SK-N-SH (cell line): ENCODE results near the gene TMEM259. TPM values are rescaled to one million over a fixed set of nuclear protein-coding genes. Genes with fewer than 3 reads are reported as not detected.

Source experiments
- CTCF ChIA-PET: fragments of 300-600, 350-600 bp; formaldehyde crosslinking; extraction: SDS; loops from one replicate; lab custom pipeline; 2021; lab: Yijun Ruan, JAX
- POLR2A ChIA-PET: fragments of 350-600 bp; sonication (Branson Sonifier 250); formaldehyde crosslinking; extraction: SDS; loops from one replicate; lab custom pipeline; 2020; ENCODE audit warnings: antibody characterized with exemption, inconsistent platforms; lab: Yijun Ruan, JAX
- DNase-seq: peaks from one replicate; pipeline ENCODE4 v3.0.0; 2012
- H2AFZ ChIP-seq: fragments of 200-600 bp; sonication (generic); 2 replicates; pipeline ENCODE4 v1.8.1; 2016; ENCODE audit warnings: antibody characterized with exemption, mild to moderate bottlenecking, low read depth
- H3F3A ChIP-seq: fragments of 200-600 bp; sonication (generic); replicated peaks from 2 replicates; pipeline ENCODE3; 2016; ENCODE audit warnings: antibody characterized with exemption, mild to moderate bottlenecking; ENCODE audit not compliant: insufficient read depth
- H3K27ac ChIP-seq, 2 experiments: fragments of 200-500 bp in 1 of 2; fragments of 200-600 bp in 1 of 2; sonication (Bioruptor generic) in 1 of 2; sonication (generic), shearing (Covaris generic) in 1 of 2; 2 replicates each; pipeline versions ENCODE4 v1.5.1 to v1.6.1; 2014 to 2016; ENCODE audit warnings: low read depth in 2 of 2, inconsistent platforms in 1 of 2, low read length in 1 of 2, mild to moderate bottlenecking in 1 of 2, mixed read lengths in 1 of 2
- H3K27me3 ChIP-seq: fragments of 200-600 bp; sonication (generic), shearing (Covaris generic); 2 replicates; pipeline ENCODE4 v1.6.1; 2016; ENCODE audit warnings: mixed run types; ENCODE audit not compliant: insufficient read depth
- H3K36me3 ChIP-seq, 2 experiments: fragments of 200-500 bp in 1 of 2; fragments of 200-600 bp in 1 of 2; sonication (Bioruptor generic) in 1 of 2; sonication (generic) in 1 of 2; replicated peaks in 1 of 2; 2 replicates each; pipeline versions ENCODE3 to v1.5.1; 2014 to 2016; ENCODE audit warnings: low read length in 1 of 2, mild to moderate bottlenecking in 1 of 2; ENCODE audit not compliant: insufficient read depth in 2 of 2, control insufficient read depth in 1 of 2
- H3K4me1 ChIP-seq, 2 experiments: fragments of 200-500 bp in 1 of 2; fragments of 200-600 bp in 1 of 2; sonication (Bioruptor generic) in 1 of 2; sonication (generic), shearing (Covaris generic) in 1 of 2; 2 replicates each; pipeline versions ENCODE4 v1.5.1 to v1.6.1; 2014 to 2016; ENCODE audit warnings: low read depth in 1 of 2, low read length in 1 of 2, mixed run types in 1 of 2; ENCODE audit not compliant: insufficient read depth in 2 of 2, control insufficient read depth in 1 of 2
- H3K4me2 ChIP-seq: fragments of 200-600 bp; sonication (generic), shearing (Covaris generic); 2 replicates; pipeline ENCODE4 v1.6.1; 2017; ENCODE audit warnings: mixed run types
- H3K4me3 ChIP-seq, 2 experiments: fragments of 200-500 bp in 1 of 2; fragments of 200-600 bp in 1 of 2; sonication (Bioruptor generic) in 1 of 2; sonication (generic), shearing (Covaris generic) in 1 of 2; 2 replicates each; pipeline versions ENCODE4 v1.5.1 to v1.8.1; 2014 to 2016; ENCODE audit warnings: low read depth in 2 of 2, inconsistent platforms in 1 of 2, low read length in 1 of 2, mild to moderate bottlenecking in 1 of 2, mixed read lengths in 1 of 2, moderate library complexity in 1 of 2
- H3K79me2 ChIP-seq: fragments of 200-600 bp; sonication (generic); 2 replicates; pipeline ENCODE4 v1.8.1; 2017; ENCODE audit warnings: mild to moderate bottlenecking; ENCODE audit not compliant: insufficient read depth
- H3K9ac ChIP-seq: fragments of 200-600 bp; sonication (generic); 2 replicates; pipeline ENCODE4 v1.6.1; 2017; ENCODE audit warnings: mixed run types
- H3K9me2 ChIP-seq: fragments of 200-600 bp; sonication (generic); 2 replicates; pipeline ENCODE4 v1.6.1; 2017; ENCODE audit warnings: mixed run types
- H3K9me3 ChIP-seq: fragments of 200-600 bp; sonication (generic); 2 replicates; pipeline ENCODE4 v1.6.1; 2017; ENCODE audit warnings: mixed run types, mild to moderate bottlenecking, moderate library complexity
- H4K20me1 ChIP-seq: fragments of 200-600 bp; sonication (generic); 2 replicates; pipeline ENCODE4 v1.6.1; 2017; ENCODE audit warnings: mild to moderate bottlenecking, mixed run types; ENCODE audit not compliant: insufficient read depth
- EZH2phosphoT487 ChIP-seq: fragments of 200-600 bp; sonication (generic); IDR thresholded peaks from 2 replicates; pipeline ENCODE4 v1.6.1; 2017; ENCODE audit warnings: low read depth, mixed run types, mild to moderate bottlenecking, antibody characterized with exemption, moderate library complexity, borderline replicate concordance
- JUND ChIP-seq: IDR thresholded peaks from 2 replicates; pipeline ENCODE4 v1.4.0; 2012
- MEF2A ChIP-seq: IDR thresholded peaks from 2 replicates; pipeline ENCODE4 v1.4.0; 2012; ENCODE audit warnings: low read depth, borderline replicate concordance
- NRF1 ChIP-seq: IDR thresholded peaks from 2 replicates; pipeline ENCODE4 v1.6.1; 2012; ENCODE audit warnings: low read depth, mild to moderate bottlenecking, low read length
- PBX3 ChIP-seq: IDR thresholded peaks from 2 replicates; pipeline ENCODE4; 2012
- RAD21 ChIP-seq: IDR thresholded peaks from 2 replicates; pipeline ENCODE4 v1.6.1; 2012; ENCODE audit warnings: mild to moderate bottlenecking, low read length
- RFX5 ChIP-seq: IDR thresholded peaks from 2 replicates; pipeline ENCODE4 v1.6.1; 2012; ENCODE audit warnings: mild to moderate bottlenecking, improper control_type of control experiment, low read length
- RXRA ChIP-seq: IDR thresholded peaks from 2 replicates; pipeline ENCODE4 v1.4.0; 2012; ENCODE audit warnings: low read depth, mild to moderate bottlenecking, borderline replicate concordance
- SMC3 ChIP-seq: IDR thresholded peaks from 2 replicates; pipeline ENCODE4 v1.6.1; 2012; ENCODE audit warnings: low read depth, low read length, improper control_type of control experiment
- TAF1 ChIP-seq: IDR thresholded peaks from 2 replicates; pipeline ENCODE4 v1.6.1; 2012; ENCODE audit warnings: low read depth, mild to moderate bottlenecking, low read length, moderate library complexity, borderline replicate concordance
- TCF12 ChIP-seq: IDR thresholded peaks from 2 replicates; pipeline ENCODE4 v1.4.0; 2012
- USF2 ChIP-seq: fragments of 150-350 bp; IDR thresholded peaks from 2 replicates; pipeline ENCODE4 v1.6.1; 2017; ENCODE audit warnings: antibody characterized with exemption, low read length, low read depth, borderline replicate concordance
- YY1 ChIP-seq: IDR thresholded peaks from 2 replicates; pipeline ENCODE4 v1.4.0; 2012; ENCODE audit warnings: low read depth, mild to moderate bottlenecking
- WGBS: methylation state at CpG from one replicate; pipeline ENCODE4 v1.1.6; 2017; ENCODE audit warnings: low lambda C conversion rate; 5-methylcytosine and 5-hydroxymethylcytosine counted together
- polyA plus RNA-seq, 3 experiments: library from polyadenylated mRNA; depleted of rRNA; stranded (reverse); fragments of >200 nt; gene quantifications; 2 replicates each; pipeline ENCODE4 v1.2.3, GENCODE V29; 2012
- TF ChIP-seq, protein P1 (sequence below): IDR thresholded peaks from 2 replicates; pipeline ENCODE4 v1.4.0; 2012; ENCODE audit warnings: low read depth

The TMEM259 gene
- polyA plus RNA-seq, 1 of the 3 experiments (the other 2 are of a cell fraction), result 138 TPM

GRCh38 chr19:1062387-1063029, 41.6 kb upstream of the TMEM259 start:
- Histone ChIP-seq H3K9me2 (no peaks in the 10 kb centered on the region), H3K4me1 (peaks cover 0 to 18% of the 10 kb centered on the region in 2 experiments; a peak in 1 of 4 replicates), H3K4me3 (no peak overlapping the region), H4K20me1 (no peaks in the 10 kb centered on the region), H3K27ac (no peak overlapping the region), H3K27me3 (peaks cover 2% of the 10 kb centered on the region; the same call in 1 of the 2 replicates), H3K9ac (no peak overlapping the region), H3K4me2 (no peak overlapping the region), H3K79me2 (no peaks in the 10 kb centered on the region), H3F3A (peaks cover 7% of the 10 kb centered on the region), H2AFZ (no peak overlapping the region), H3K36me3 (no peaks in the 10 kb centered on the region), H3K9me3 (peaks cover 3% of the 10 kb centered on the region; the same call in 1 of the 2 replicates)
- 86% methylated on average over 17 of the region's 17 CpGs for WGBS
- CTCF ChIA-PET, result no interaction called here
- POLR2A ChIA-PET, result no interaction called here
- TF ChIP-seq YY1 (no peak), NRF1 (no peak), USF2 (no peak), TAF1 (no peak), MEF2A (no peak)
- DNase-seq, result peak; percentile 59

DNA sequence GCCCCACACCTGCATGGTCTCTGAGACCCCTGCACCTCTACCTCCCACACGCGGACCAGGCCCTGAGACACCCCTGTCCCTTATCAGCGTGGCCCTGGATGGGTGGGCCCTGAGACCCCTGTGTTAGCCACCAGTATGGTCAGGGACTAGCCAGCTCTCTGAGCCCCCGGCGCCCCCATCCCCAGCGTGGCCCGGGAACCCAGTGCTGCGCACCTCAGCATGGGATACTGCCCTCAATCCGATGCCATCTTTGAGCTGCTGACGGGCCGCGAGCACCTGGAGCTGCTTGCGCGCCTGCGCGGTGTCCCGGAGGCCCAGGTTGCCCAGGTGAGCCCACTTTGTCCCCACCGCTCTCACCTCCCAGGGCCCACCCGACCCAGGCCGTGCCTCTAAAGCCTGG, 41.1 kb upstream of the TMEM259 start:
- POLR2A ChIA-PET, result no interaction called here
- Histone ChIP-seq H3K36me3 (no peaks in the 10 kb centered on the region), H3K27me3 (no peaks in the 10 kb centered on the region; the same call in 1 of the 2 replicates), H3K9me2 (no peaks in the 10 kb centered on the region), H2AFZ (no peak overlapping the region), H3K79me2 (no peaks in the 10 kb centered on the region), H3K4me1 (peaks cover 0 to 17% of the 10 kb centered on the region in 2 experiments; a peak in 1 of 4 replicates), H3K4me3 (no peak overlapping the region), H3K9ac (no peak overlapping the region), H3K4me2 (no peak overlapping the region), H3K27ac (no peak overlapping the region), H3K9me3 (peaks cover 8% of the 10 kb centered on the region; the same call in 1 of the 2 replicates), H4K20me1 (no peaks in the 10 kb centered on the region), H3F3A (peaks cover 7% of the 10 kb centered on the region)
- CTCF ChIA-PET, result no interaction called here
- WGBS, result 94% methylated on average over 14 of the region's 20 CpGs
- TF ChIP-seq SMC3 (no peak), YY1 (no peak), RFX5 (no peak), TCF12 (no peak), USF2 (no peak), RAD21 (no peak), EZH2phosphoT487 (no peak), JUND (no peak), RXRA (no peak), PBX3 (no peak)
- TF ChIP-seq, protein P1, sequence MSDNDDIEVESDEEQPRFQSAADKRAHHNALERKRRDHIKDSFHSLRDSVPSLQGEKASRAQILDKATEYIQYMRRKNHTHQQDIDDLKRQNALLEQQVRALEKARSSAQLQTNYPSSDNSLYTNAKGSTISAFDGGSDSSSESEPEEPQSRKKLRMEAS, result no peak
- no peak for DNase-seq
